Measurements from ENCODE around the gene BMPR1A.

DNA sequence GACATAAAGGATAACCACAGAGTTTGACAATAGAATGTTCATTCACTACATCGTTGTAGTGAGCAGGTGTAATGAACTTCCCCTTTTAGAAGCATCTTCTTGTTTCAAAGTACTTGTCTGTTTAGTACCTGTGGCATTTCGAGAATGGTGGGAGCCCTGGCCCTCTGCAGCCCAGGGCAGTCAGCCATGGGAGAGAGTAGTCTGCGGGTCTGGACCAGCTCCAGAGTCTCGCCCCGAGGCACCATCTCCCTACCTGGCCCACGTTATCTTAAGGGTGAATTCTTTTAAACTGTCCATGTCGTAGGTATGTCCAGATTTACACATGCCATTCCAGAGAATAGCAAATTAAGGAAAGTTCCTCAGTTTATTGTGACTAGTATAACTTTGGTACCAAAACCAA is 99.7 kb downstream of the BMPR1A start:
- TF ChIP-seq POLR2AphosphoS5 (IDR thresholded peaks at IDR 0.05; ENCODE audit: low read depth) (no peak), GABPA (IDR thresholded peaks at IDR 0.05; ENCODE audit: low read depth) (no peak), SPI1 (IDR thresholded peaks at IDR 0.05; ENCODE audit: borderline replicate concordance, low read depth) (no peak)
- TF ChIP-seq, protein P1, sequence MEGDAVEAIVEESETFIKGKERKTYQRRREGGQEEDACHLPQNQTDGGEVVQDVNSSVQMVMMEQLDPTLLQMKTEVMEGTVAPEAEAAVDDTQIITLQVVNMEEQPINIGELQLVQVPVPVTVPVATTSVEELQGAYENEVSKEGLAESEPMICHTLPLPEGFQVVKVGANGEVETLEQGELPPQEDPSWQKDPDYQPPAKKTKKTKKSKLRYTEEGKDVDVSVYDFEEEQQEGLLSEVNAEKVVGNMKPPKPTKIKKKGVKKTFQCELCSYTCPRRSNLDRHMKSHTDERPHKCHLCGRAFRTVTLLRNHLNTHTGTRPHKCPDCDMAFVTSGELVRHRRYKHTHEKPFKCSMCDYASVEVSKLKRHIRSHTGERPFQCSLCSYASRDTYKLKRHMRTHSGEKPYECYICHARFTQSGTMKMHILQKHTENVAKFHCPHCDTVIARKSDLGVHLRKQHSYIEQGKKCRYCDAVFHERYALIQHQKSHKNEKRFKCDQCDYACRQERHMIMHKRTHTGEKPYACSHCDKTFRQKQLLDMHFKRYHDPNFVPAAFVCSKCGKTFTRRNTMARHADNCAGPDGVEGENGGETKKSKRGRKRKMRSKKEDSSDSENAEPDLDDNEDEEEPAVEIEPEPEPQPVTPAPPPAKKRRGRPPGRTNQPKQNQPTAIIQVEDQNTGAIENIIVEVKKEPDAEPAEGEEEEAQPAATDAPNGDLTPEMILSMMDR (IDR thresholded peaks at IDR 0.05; ENCODE audit: insufficient read depth, low read length) = no peak
- TF ChIP-seq, protein P2, sequence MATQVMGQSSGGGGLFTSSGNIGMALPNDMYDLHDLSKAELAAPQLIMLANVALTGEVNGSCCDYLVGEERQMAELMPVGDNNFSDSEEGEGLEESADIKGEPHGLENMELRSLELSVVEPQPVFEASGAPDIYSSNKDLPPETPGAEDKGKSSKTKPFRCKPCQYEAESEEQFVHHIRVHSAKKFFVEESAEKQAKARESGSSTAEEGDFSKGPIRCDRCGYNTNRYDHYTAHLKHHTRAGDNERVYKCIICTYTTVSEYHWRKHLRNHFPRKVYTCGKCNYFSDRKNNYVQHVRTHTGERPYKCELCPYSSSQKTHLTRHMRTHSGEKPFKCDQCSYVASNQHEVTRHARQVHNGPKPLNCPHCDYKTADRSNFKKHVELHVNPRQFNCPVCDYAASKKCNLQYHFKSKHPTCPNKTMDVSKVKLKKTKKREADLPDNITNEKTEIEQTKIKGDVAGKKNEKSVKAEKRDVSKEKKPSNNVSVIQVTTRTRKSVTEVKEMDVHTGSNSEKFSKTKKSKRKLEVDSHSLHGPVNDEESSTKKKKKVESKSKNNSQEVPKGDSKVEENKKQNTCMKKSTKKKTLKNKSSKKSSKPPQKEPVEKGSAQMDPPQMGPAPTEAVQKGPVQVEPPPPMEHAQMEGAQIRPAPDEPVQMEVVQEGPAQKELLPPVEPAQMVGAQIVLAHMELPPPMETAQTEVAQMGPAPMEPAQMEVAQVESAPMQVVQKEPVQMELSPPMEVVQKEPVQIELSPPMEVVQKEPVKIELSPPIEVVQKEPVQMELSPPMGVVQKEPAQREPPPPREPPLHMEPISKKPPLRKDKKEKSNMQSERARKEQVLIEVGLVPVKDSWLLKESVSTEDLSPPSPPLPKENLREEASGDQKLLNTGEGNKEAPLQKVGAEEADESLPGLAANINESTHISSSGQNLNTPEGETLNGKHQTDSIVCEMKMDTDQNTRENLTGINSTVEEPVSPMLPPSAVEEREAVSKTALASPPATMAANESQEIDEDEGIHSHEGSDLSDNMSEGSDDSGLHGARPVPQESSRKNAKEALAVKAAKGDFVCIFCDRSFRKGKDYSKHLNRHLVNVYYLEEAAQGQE (IDR thresholded peaks at IDR 0.05; ENCODE audit: insufficient replicate concordance, low read depth) = no peak
